Karpas-422 (cell line): Measurements from ENCODE around the gene CDK17. TPM values are rescaled to one million over a fixed set of nuclear protein-coding genes. Genes with fewer than 3 reads are reported as not detected.

Source experiments
- DNase-seq: peaks from one replicate; pipeline ENCODE4 v3.0.0-alpha.2; 2015
- H2AFZ ChIP-seq: fragments of 200-600 bp; sonication (generic); 2 replicates; pipeline ENCODE4 v1.6.1; 2014; ENCODE audit warnings: antibody characterized with exemption, low read length, mixed read lengths
- H3K27ac ChIP-seq: fragments of 200-600 bp; sonication (generic); 2 replicates; pipeline ENCODE4 v1.5.1; 2014; ENCODE audit warnings: mild to moderate bottlenecking, low read length, moderate library complexity
- H3K27me3 ChIP-seq: fragments of 200-600 bp; sonication (generic); 2 replicates; pipeline ENCODE4 v1.6.1; 2014; ENCODE audit warnings: low read length, mixed read lengths
- H3K36me3 ChIP-seq: fragments of 200-600 bp; sonication (generic); 2 replicates; pipeline ENCODE4 v1.6.1; 2014; ENCODE audit warnings: low read length, mixed read lengths; ENCODE audit not compliant: insufficient read depth
- H3K4me1 ChIP-seq: fragments of 200-600 bp; sonication (generic); 2 replicates; pipeline ENCODE4 v1.6.1; 2014; ENCODE audit warnings: mild to moderate bottlenecking, low read length, mixed read lengths
- H3K4me2 ChIP-seq: fragments of 200-600 bp; sonication (generic); 2 replicates; pipeline ENCODE4 v1.6.1; 2014; ENCODE audit warnings: low read length, low read depth, mild to moderate bottlenecking; ENCODE audit not compliant: poor library complexity, severe bottlenecking
- H3K4me3 ChIP-seq: fragments of 200-600 bp; sonication (generic); 2 replicates; pipeline ENCODE4 v1.5.1; 2014; ENCODE audit warnings: mild to moderate bottlenecking, antibody characterized with exemption, low read length, mixed read lengths
- H3K79me2 ChIP-seq: fragments of 200-600 bp; sonication (generic); 2 replicates; pipeline ENCODE4 v1.6.1; 2014; ENCODE audit warnings: mild to moderate bottlenecking, low read length, mixed read lengths
- H3K9ac ChIP-seq: fragments of 200-600 bp; sonication (generic); 2 replicates; pipeline ENCODE4 v1.6.0; 2014; ENCODE audit warnings: low read length
- H3K9me2 ChIP-seq: fragments of 200-600 bp; sonication (generic), shearing (Covaris generic); replicated peaks from 2 replicates; pipeline ENCODE4 v1.6.0; 2014; ENCODE audit warnings: mild to moderate bottlenecking, low read length, moderate library complexity; ENCODE audit not compliant: insufficient read depth
- H3K9me3 ChIP-seq: fragments of 300-700, 200-600 bp; sonication (generic); 2 replicates; pipeline ENCODE4 v1.6.1; 2014; ENCODE audit warnings: low read length, mixed read lengths
- H4K20me1 ChIP-seq: fragments of 200-600 bp; sonication (generic); 2 replicates; pipeline ENCODE4 v1.6.1; 2014; ENCODE audit warnings: mild to moderate bottlenecking, antibody characterized with exemption, low read length, low read depth; ENCODE audit not compliant: insufficient read depth
- total RNA-seq: library from RNA; depleted of rRNA; stranded (reverse); fragments of >200 nt; shearing (Covaris generic); gene quantifications from 2 replicates; pipeline ENCODE4 v1.2.3, GENCODE V29; 2014; ENCODE audit warnings: low replicate concordance

Gene CDK17
- total RNA-seq, 1 experiment from 2014 or later, result 71.2 TPM

DNA sequence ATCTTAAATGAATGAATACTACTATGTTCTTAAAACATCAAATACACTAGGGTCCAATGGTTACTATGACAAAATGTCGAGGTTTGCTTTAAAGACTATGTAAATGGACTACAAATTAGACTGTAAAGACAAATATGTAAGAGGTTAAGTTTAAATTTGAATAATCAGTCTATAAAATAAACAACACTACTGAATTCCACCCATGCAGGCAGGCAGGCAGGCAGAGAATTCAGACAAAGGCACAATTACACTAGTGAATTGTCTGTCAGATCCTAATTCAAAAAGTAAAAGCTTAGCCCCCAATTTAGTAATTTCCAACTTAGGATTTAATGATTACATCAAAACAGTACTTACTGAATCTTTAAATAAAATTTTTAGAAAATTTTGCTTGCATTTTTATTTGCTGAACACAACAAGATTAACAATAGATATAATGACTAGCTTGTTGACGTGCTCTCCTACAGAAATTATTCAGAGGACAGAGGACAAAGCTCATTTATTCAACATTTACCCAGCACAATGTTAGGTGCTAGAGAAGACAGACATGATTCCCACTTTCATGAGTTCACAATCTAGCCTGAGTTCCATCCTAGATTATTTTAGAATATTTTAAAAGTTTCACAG is 97.4 kb downstream of the CDK17 start:
- H3K4me1 ChIP-seq, result peaks cover 4% of the 10 kb centered on the region
- H3K36me3 ChIP-seq, result peaks cover 5% of the 10 kb centered on the region; the same call in 1 of the 2 replicates
- no peaks in the 10 kb centered on the region for H3K9me2 ChIP-seq
- no peak overlapping the region for H2AFZ ChIP-seq
- H3K27ac ChIP-seq, result 0 out of 2 replicates have a peak overlapping the region, but pooled peaks have one; percentile 17
- H3K9ac ChIP-seq, result no peak overlapping the region
- no peaks in the 10 kb centered on the region for H3K9me3 ChIP-seq
- H3K4me2 ChIP-seq, result no peak overlapping the region
- no peaks in the 10 kb centered on the region for H4K20me1 ChIP-seq
- H3K4me3 ChIP-seq, result no peak overlapping the region
- H3K27me3 ChIP-seq, result no peaks in the 10 kb centered on the region
- no peak for DNase-seq
- H3K79me2 ChIP-seq, result peaks cover 65% of the 10 kb centered on the region

DNA sequence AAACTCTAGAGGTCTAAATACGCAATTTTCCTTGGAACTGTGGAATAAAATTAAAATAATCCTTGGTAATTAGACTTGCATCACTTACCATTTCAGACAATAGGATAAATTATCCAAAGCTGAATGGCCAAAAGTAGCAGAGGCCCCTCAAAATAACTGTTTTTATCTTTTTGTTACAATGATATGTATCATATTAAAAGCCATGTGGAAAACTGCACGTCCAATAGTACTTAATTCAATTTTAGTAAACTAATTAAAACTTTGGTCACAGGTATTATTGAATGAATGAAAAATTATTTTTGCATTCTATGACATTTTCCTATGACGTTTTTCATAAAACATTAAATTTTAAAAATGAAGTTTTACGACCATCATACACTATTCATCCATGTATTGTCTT is 98.5 kb downstream of the CDK17 start:
- Histone ChIP-seq H3K4me3 (no peak overlapping the region), H3K4me1 (peaks cover 6% of the 10 kb centered on the region), H3K27ac (no peak overlapping the region), H3K4me2 (no peak overlapping the region), H3K36me3 (peaks cover 5% of the 10 kb centered on the region; the same call in 1 of the 2 replicates), H3K27me3 (no peaks in the 10 kb centered on the region), H3K9me2 (no peaks in the 10 kb centered on the region), H2AFZ (no peak overlapping the region), H3K9ac (no peak overlapping the region), H4K20me1 (no peaks in the 10 kb centered on the region), H3K79me2 (peaks cover 54% of the 10 kb centered on the region), H3K9me3 (no peaks in the 10 kb centered on the region)
- no peak for DNase-seq

DNA sequence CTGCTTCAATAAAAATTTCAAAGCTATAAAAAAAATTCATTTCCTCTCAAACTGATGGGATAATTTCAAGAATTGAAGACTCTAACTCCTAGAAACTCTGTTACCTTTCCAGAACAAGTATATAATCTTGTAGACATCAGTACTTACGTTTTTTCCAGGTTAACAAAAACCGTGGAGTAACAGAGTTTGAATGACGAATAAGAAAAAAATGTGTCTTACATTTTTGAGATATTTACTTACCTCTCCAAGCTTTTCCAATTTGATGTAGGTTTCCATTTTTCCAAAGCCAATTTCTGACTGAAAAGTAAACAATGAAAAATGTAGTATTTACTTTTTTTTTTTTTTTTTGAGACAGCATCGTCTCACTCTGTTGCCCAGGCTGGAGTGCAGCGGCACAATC is 100.2 kb downstream of the CDK17 start:
- H3K4me3 ChIP-seq, result no peak overlapping the region
- no peaks in the 10 kb centered on the region for H3K27me3 ChIP-seq
- no peak for DNase-seq

DNA sequence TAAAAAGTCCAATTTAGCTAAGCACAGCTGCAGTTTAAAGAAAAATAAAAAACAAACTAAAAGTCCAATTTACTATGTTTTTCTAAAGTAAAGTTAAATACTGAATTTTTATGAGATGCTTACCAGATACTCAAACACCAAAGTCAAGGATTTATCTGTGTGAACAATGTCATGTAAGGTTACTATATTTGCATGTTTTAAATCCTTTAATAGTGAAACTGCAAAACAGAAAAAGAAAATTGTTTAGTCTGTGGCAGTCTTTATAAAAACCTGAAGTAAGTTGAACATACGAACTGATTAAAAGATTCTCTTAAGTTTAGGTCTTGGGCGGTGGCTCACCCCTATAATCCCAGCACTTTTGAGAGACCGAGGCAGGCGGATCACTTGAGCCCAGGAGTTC is 102.7 kb downstream of the CDK17 start:
- no peak for DNase-seq

More for the DNA sequence above, 100.2 kb downstream of the CDK17 start:
- peaks cover 50% of the 10 kb centered on the region for H3K79me2 ChIP-seq
- no peak overlapping the region for H3K27ac ChIP-seq
- H3K36me3 ChIP-seq, result peaks cover 8% of the 10 kb centered on the region; the same call in 1 of the 2 replicates
- no peak overlapping the region for H3K4me2 ChIP-seq
- H4K20me1 ChIP-seq, result no peaks in the 10 kb centered on the region
- H3K9me2 ChIP-seq, result no peaks in the 10 kb centered on the region
- H2AFZ ChIP-seq, result no peak overlapping the region
- H3K9me3 ChIP-seq, result no peaks in the 10 kb centered on the region
- H3K9ac ChIP-seq, result no peak overlapping the region
- peaks cover 23% of the 10 kb centered on the region for H3K4me1 ChIP-seq

DNA sequence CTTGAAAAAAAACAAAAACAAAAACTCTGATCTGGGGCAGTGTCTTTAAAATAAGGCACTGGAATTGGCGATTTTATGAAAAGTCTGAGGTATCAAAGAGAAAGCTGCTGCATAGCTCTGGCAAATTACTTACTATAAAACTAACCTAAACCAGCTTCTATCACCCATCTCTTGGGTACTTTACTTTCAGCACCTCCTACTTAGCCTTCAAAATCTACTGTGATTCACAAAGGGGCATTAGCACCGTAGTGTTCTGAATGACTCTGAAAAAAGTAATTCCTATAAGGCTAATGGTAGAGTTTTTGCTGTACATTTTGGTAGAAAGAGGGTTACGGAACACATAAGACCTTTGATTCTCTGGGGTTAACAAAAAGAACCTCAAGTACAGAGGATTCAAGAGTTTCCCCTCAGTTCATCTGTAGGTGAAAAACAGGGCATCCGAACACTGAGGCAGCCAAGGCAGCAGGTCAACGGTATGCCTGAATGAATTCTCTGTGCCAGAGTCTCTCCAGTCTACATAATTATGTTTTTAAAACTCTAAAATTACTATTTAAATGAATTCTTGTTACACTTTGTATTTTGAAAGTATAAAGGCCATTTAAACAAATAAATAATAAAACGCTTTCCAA is 104.6 kb downstream of the CDK17 start:
- Histone ChIP-seq H3K79me2 (peaks cover 27% of the 10 kb centered on the region), H4K20me1 (no peaks in the 10 kb centered on the region), H3K36me3 (peaks cover 29% of the 10 kb centered on the region), H2AFZ (no peak overlapping the region), H3K27ac (peak overlapping the region; percentile 49), H3K4me2 (peak overlapping the region; percentile 33), H3K27me3 (no peaks in the 10 kb centered on the region), H3K9me2 (no peaks in the 10 kb centered on the region), H3K9me3 (no peaks in the 10 kb centered on the region), H3K4me1 (peaks cover 29% of the 10 kb centered on the region), H3K9ac (peak overlapping the region; percentile 21), H3K4me3 (no peak overlapping the region)
- no peak for DNase-seq

More for the DNA sequence above, 102.7 kb downstream of the CDK17 start:
- Histone ChIP-seq H3K36me3 (peaks cover 27% of the 10 kb centered on the region), H3K27me3 (no peaks in the 10 kb centered on the region), H3K79me2 (peaks cover 43% of the 10 kb centered on the region), H3K9me2 (no peaks in the 10 kb centered on the region), H3K27ac (no peak overlapping the region), H2AFZ (no peak overlapping the region), H3K4me3 (no peak overlapping the region), H3K9me3 (no peaks in the 10 kb centered on the region), H3K4me1 (peaks cover 29% of the 10 kb centered on the region), H4K20me1 (no peaks in the 10 kb centered on the region), H3K9ac (no peak overlapping the region), H3K4me2 (no peak overlapping the region)

DNA sequence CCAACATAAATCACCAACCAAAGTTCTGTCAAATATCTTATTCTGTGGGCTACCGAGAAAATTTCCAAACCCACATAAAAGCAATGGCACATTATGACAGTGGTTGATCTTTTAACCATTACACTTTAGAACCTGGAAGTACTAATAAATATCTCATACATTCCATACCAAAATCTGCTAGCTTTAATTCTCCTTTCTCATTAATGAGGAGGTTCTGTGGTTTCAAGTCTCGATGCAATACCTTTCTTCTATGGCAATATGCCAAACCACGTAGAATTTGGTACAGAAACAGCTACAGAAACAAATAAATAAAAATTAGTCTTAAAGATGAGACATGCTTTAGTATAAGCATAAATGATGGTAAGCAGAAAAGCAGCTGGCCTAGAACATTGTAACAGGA is 105.4 kb downstream of the CDK17 start:
- H3K36me3 ChIP-seq, result peaks cover 27% of the 10 kb centered on the region
- H4K20me1 ChIP-seq, result no peaks in the 10 kb centered on the region
- H2AFZ ChIP-seq, result no peak overlapping the region
- peak overlapping the region; percentile 49 for H3K27ac ChIP-seq
- no peak overlapping the region for H3K9ac ChIP-seq
- no peaks in the 10 kb centered on the region for H3K27me3 ChIP-seq
- H3K4me2 ChIP-seq, result peak overlapping the region; percentile 33
- H3K4me1 ChIP-seq, result peaks cover 29% of the 10 kb centered on the region
- H3K9me2 ChIP-seq, result no peaks in the 10 kb centered on the region
- no peaks in the 10 kb centered on the region for H3K9me3 ChIP-seq
- no peak overlapping the region for H3K4me3 ChIP-seq
- DNase-seq, result no peak
- H3K79me2 ChIP-seq, result peaks cover 25% of the 10 kb centered on the region

DNA sequence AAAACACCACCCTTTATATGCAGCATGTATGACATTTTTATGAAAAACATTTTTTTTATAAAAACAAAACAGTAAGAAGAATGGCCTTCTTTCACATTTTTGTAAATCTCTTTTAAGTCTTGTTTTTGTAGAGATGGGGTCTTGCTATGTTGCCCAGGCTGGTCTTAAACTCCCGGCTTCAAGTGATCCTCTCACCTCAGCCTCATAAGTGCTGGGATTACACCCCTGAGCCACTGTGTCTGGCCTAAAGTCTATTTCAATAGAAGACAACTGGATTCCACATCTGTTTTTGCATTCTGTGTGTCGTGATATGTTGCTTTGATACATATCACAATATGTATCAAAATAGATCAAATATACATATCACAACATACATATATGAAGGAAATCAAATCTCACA is 107.1 kb downstream of the CDK17 start:
- Histone ChIP-seq H3K9me3 (no peaks in the 10 kb centered on the region), H3K4me1 (peaks cover 29% of the 10 kb centered on the region), H3K9ac (no peak overlapping the region), H2AFZ (no peak overlapping the region), H3K4me2 (no peak overlapping the region), H3K9me2 (no peaks in the 10 kb centered on the region), H3K27me3 (no peaks in the 10 kb centered on the region), H4K20me1 (no peaks in the 10 kb centered on the region), H3K4me3 (no peak overlapping the region), H3K27ac (no peak overlapping the region), H3K36me3 (peaks cover 40% of the 10 kb centered on the region), H3K79me2 (peaks cover 30% of the 10 kb centered on the region)
- DNase-seq, result no peak

DNA sequence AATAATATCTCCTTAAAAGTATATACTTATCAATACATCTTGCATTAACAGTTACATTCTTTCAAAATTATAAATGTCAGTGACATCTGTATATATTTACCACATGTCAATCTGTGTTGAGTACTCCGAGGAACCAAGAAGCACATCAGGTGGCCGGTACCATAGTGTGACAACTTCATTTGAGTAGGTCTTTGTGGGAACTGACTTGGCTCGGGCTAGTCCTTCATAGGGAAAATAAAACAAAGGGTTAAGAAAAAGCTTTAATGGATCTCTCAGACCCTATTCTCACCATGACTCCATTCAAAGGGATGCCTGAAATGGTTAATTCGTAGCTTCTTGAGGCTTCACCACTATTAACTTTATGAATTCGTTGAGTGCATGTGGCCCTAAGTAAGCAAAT is 111.2 kb downstream of the CDK17 start:
- no peak overlapping the region for H3K4me3 ChIP-seq
- no peak overlapping the region for H3K4me2 ChIP-seq
- no peak for DNase-seq
- peaks cover 15% of the 10 kb centered on the region for H3K79me2 ChIP-seq
- no peaks in the 10 kb centered on the region; the same call in 1 of the 2 replicates for H3K4me1 ChIP-seq
- no peaks in the 10 kb centered on the region for H3K9me2 ChIP-seq
- no peaks in the 10 kb centered on the region for H3K9me3 ChIP-seq
- H2AFZ ChIP-seq, result no peak overlapping the region
- H3K9ac ChIP-seq, result no peak overlapping the region
- H4K20me1 ChIP-seq, result no peaks in the 10 kb centered on the region
- no peak overlapping the region for H3K27ac ChIP-seq
- peaks cover 52% of the 10 kb centered on the region for H3K36me3 ChIP-seq
- H3K27me3 ChIP-seq, result no peaks in the 10 kb centered on the region
